ENCODE measurements around the gene COMMD7.

The COMMD7 gene

GRCh38 chr20:32674362-32674789 lies 68.9 kb downstream of the COMMD7 start:
- peak; percentile 46 for DNase-seq

- no peak for DNase-seq
These were observed 70.0 kb downstream of the COMMD7 start for GRCh38 chr20:32672982-32673851.

GRCh38 chr20:32672394-32672981 lies 70.8 kb downstream of the COMMD7 start:
- no peak for DNase-seq

- DNase-seq = peak; percentile 49
These were observed 72.4 kb downstream of the COMMD7 start for GRCh38 chr20:32670773-32671455.

- DNase-seq = no peak
These were observed 76.2 kb downstream of the COMMD7 start for GRCh38 chr20:32667027-32667426.

- DNase-seq = no peak
These were observed 78.5 kb downstream of the COMMD7 start for GRCh38 chr20:32664678-32665159.

GRCh38 chr20:32664012-32664677 lies 79.1 kb downstream of the COMMD7 start:
- no peak for DNase-seq

GRCh38 chr20:32663335-32664011 lies 79.8 kb downstream of the COMMD7 start:
- no peak for DNase-seq

- DNase-seq = no peak
These were observed 81.3 kb downstream of the COMMD7 start for GRCh38 chr20:32661820-32662528.

GRCh38 chr20:32660661-32661060 lies 82.6 kb downstream of the COMMD7 start:
- DNase-seq = no peak

- no peak for DNase-seq
These were observed 86.4 kb downstream of the COMMD7 start for GRCh38 chr20:32656827-32657226.

GRCh38 chr20:32655903-32656512 lies 87.3 kb downstream of the COMMD7 start:
- DNase-seq = no peak

- DNase-seq = peak; percentile 55
These were observed 90.3 kb downstream of the COMMD7 start for GRCh38 chr20:32652739-32653526.

Data from NCI-H526 treated with DMSO at 0.1 percent for 48 hours (cell line).